Activated CD4-positive, alpha-beta T cell treated with anti-CD3 and anti-CD28 coated beads for 24 hours (primary cell): ENCODE measurements around the gene CCDC50.

Source experiments
- DNase-seq, 2 donors: peaks; one replicate each; pipeline ENCODE4 v3.0.0-alpha.2; 2020; ENCODE audit warnings: low read depth in 2 of 2

Gene CCDC50

DNA sequence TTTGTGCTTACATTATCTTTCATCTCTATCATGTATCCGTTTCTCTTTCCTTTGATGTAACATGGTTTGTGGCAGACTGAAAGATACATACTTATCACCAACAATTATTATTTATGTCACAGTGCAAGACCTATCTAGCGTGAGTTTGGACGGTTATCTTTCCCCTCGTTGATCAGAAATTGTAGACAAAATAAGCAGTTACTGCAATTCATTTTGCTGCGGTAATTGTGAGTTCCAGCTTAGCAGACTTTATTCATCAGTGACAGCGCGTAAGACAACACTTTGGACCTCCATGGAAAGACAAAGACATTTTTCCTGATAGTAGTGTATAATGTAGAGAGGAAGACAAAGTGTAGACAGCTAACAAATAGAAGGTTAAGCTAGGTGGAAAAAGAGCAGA lies 52.1 kb downstream of the CCDC50 start:
- DNase-seq, result no peak

DNA sequence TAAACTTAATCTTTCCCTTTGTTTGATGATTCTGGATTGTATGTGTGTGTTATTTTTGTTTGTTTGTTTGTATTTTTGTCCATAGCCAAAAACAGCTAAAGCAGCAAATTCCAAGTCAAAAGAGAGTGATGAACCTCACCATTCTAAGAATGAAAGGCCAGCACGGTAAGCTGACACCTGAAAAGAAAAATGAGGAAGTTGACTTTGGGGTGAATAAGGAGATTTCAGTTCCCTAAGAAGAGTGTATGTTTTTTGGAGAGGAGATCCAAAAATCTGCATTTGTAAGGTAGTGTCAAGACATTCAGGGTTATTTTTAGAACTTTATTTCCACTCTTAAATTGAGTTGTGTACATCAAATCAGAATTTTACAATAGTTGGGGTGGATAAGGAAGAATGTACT lies 53.5 kb downstream of the CCDC50 start:
- no peak for DNase-seq

DNA sequence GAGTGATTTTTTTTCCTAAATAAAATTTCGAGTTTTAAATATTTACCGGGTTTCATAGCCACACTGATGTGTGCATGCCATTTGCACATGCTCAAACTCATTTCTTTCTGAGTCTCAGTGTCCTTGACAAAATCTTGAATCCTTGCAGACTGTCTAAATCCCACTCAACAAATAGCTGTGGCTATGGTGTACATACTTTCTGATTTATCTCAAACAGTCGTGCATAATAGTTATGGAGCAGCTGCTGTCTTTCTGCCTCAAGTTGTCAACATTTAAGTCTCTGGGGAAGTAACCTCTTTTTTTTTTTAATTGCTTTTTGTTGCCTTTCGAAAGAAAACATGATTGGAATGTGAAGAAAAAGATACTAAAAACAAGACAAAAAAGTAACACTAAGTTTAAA lies 53.9 kb downstream of the CCDC50 start:
- no peak for DNase-seq

DNA sequence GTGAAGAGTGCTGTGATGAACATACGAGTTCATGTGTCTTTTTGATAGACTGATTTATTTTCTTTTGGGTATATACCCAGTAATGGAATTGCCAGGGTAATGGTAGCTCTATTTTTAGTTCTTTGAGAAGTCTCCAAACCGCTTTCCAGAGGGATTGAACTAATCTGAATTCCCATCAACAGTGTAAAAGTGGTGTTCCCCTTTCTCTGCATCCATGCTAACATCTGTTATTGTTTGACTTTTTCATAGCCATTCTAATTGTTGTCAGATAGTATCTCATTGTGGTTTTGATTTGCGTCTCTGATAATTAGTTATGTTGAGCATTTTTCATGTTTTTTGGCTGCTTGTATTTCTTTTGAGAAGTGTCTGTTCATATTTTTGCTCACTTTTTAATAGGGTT lies 55.9 kb downstream of the CCDC50 start:
- DNase-seq, result no peak

DNA sequence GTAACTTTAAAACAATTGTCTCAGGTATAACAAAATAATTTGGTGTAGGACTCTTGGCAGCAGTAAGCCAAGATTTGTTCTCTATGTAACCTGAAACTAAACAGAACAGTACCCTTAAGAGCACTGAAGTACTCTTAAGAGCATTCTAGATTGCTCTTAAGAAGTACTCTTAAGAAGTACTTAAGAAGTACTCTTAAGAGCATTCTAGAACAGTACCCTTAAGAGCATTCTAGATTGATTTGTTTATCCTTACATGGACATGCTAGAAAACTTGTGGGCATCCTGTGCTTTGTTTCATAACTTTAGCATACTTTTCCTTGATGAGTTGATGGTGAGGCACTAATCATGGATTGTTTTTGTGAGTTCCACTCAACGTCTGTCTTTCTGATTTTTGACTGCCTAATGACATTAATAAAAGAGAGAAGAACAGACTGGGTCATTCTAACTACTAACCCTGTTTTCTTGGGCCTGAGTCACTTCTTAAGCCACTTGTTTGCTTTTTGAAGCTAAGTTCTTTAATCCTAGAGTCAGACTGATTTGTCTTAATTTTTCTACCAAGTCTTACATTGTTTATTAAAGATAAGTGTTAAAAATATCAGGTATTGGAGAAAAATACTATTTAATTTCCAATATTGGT lies 58.4 kb downstream of the CCDC50 start:
- no peak for DNase-seq

DNA sequence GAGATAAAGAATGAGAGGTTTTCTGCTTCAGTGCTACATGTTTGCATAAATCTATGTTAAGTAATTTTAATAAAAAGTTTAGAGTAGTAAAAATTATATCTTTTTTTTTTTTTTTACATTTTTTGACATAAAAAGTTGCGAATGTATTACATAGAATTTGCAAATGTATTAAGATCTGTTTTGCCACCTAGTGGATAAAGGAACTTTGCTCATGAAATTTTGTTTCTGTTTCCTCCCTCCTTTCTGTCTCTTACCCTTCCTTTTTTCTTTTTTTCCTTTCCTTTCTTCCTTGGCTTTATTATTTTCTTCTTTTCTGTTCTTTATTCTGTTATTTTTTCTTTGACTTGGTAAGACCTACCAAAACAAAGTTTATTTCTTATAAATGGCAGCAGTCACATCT lies 59.6 kb downstream of the CCDC50 start:
- DNase-seq, result no peak

DNA sequence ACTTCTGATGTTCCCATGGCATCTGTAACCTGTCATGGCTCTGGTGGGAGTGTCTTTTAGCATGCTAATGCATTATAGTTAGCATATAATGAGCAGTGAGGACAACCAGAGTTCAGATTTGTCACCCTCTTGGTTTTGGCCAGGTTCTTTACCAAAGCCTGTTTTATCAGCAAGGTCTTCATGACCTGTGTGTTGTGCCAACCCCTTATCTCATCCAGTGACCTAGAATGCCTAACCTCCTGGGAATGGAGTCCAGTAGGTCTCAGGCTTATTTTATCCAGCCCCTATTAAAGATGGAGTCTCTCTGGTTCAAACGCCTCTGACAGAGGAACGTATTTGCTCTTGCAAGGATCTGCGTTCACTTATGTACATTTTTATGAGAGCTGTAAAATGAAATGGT lies 61.4 kb downstream of the CCDC50 start:
- no peak for DNase-seq

DNA sequence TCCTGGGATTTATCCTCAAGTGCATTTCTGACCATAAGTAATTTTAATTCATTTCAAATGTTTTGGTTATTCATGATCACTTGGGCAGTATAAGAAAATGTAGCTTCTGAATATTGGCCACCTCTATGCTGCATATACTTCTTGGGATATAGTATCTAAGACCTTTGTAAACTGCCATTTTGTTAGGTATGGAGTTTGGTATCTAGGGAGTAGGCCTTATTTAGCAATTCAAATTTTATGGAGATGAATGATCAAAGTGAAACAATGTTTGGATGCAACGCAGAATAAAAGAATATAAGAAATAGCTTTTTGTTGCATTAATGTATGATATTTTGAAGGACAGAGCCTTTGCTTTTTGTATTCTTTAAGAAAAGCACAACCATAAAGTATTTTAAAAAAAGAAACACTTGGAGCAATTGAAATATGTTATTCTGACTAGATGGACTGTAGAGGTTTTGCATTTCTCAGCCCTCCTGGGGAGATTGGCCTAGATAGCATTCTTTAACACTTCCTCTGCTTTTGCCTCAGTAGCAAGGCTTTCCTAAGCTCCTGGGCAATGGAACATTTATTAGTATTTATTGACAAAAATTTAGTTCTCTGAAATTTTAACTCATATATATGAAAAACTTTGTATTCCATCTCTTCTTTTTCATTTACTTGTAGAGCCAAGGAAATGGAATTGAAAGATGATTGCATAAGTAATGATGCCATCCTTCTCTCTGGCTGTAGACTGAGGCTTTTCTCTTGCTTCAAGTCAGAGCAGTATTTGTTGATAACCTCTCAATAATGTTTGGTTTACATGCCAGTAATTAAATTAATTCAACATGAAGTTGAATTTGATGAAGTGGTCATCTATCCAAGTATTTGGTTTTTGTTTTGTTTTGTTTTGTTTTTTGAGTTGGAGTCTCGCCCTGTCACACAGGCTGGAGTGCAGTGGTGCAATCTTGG lies 62.9 kb downstream of the CCDC50 start:
- no peak for DNase-seq

DNA sequence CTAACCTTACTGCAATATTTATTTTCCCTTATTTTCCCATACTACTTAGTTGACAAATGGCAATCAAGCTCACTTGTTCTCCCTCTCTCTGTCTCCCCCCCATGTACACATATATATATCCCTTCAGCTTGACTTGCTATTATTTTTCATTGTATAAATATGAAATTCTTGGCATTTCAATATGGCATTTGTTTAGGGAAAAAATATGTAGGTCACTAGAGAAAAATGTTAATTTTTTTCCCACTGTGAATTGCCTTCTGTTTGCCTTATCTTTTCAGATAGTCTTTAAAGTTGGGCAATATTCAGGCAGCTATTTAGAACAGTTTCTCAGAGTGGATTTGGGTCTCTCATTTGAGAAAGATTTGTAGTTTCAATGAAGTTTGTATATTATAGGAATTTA lies 64.0 kb downstream of the CCDC50 start:
- DNase-seq, result no peak

DNA sequence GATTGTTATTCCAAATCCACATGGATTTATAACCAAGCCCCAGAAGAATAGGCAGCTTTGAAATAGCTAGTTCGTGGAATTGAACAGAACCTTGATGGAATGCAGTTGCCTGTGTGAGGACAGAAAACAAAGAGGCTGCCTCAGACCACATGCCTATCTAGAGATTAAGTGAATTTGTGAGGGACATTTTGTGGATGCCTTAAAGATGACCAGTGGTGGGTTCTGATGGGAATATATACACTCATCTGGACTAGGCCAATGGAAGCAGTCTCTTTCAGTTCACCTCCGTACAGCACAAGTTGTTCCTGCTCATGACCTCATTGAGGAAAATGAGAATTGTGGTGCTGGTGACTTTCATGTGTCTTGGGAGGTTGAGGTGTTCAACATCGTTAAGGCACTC lies 68.6 kb downstream of the CCDC50 start:
- no peak for DNase-seq

DNA sequence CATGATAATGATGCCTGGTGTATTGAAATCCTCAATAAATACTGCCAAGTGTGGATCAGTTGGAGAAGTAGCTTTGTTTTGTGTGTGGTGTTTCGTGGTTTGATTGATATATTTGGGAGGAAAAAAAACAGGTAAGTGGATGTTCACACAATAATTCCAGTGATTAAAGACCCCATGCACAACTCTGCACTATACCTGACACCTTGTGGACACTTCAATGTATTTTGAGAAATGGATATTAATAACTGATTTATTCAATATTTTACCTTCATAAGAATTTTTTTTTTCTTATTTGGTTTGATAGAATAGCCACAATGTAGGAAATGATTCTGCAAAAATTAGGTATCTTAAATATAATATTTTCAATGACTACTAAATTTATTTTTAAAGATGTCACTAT lies 69.4 kb downstream of the CCDC50 start:
- no peak for DNase-seq

DNA sequence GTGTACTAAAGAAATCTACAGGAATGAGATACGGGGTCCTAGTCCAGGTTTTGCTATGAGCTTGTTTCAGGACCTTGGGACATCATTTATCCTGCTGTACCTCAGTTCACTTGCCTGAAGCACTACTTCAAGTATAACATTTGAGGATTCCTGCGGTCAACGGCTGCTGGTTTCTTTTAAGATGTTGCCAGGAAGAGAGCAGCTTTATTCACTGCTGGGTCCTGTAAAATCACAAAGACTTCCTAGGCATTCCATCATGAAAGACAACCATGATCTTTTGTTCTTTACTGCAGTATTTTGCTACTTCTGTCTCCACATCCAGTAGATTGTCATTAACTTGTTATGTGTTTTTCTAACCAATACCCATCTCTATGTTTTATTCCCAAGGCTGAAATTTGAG lies 70.7 kb downstream of the CCDC50 start:
- no peak for DNase-seq

DNA sequence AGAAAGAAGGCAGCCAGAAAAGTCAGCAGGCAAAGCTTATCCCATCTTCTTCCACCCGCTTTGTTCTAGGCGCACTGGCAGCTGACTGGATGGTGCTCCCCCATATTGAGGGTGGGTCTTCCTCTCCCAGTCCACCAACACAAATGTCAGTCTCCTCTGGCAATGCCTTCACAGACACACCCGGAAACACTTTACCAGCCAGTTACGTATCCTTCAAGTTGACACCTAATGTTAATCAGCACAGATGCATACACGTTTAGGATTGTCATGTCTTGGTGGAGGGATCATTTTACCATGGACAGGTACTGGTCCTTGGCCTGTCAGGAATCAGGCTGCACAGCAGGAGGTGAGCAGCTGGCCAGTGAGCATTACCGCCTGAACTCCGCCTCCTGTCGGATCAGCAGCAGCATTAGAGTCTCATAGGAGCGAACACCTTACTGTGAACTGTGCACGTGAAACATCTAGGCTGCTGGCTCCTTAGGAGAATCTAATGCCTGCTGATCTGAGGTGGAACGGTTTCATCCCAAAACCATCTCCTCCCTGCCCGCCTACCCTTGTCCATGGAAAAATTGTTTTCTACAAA lies 72.7 kb downstream of the CCDC50 start:
- DNase-seq, result no peak

DNA sequence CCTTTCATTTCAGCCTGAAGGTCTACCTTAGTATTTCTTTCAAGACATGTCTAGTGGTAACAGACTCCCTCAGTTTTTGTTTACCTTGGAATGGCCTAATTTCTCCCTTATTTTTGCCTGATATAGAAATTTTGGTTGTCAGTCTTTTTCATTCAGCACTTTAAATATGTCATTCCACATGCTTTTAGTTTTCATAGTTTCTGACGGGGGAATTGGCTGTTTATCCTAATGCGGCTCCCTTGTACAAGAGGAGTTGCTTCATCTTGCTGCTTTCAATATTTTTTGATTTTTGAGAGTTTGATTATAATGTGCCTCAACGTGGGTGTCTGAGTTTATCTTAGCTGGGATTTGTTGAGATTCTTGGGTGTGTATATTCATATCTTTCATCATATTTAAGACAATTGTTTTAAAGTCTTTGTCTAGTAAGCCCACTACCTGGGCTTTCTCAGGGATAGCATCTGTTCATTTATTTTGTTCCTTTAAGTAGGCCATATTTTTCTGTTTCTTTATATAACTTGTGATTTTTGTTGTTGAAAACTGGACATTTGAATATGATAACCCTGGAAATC lies 80.7 kb downstream of the CCDC50 start:
- no peak for DNase-seq

DNA sequence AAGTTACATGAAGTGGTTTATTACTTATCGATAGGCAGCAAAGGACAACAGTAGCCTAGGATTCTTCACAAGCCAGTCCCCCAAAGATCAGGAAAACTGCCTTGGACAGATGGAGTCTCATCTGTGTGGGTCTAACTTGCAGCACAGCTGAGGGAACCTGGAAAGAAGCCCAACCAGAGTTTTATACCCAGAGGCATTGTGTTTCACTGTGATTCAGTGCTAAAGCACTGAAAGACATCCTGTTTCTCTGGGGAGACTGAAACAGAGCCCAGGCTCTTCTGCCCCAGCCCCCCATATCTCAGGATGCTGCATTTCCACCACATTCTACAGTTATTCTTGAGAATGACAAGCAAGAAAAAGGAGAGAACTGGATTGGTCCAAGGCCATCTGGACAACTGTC lies 83.6 kb downstream of the CCDC50 start:
- no peak for DNase-seq

DNA sequence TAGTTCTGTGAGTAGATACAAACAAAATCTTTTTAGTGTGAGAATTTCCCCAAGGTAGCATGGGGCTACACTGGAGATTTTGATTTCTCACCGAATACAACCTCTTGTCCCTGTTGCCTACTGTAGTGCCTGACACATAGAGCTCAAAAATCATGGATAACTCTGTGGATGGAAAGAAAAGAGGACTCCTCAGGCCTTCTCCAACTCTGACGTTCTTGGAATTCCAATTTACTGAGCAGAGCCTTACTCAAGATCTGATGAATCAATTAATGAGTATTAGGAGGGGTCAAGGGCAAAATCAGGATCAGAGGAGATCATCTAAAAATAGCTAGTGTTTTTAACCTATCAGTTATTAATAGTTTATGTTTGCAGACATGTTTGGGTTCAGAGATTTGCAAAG lies 85.1 kb downstream of the CCDC50 start:
- no peak for DNase-seq

DNA sequence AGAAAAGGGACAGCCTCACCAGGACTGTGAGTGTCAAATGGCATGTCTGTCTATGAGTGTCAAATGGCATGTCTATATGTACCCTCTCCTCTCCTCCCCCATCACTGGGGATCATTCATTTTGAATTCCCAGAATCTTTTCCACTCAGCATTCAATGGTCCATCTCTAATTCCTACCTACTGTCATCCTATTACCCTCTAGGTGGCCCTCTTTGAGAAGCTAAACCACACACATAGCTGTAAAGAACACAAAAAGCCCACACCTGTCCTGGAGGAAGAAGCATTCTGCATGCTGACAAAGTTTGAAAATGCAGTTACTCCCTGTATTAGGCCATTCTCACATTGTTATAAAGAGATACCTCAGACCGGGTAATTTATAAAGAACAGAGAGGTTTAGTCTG lies 85.5 kb downstream of the CCDC50 start:
- DNase-seq, result no peak

DNA sequence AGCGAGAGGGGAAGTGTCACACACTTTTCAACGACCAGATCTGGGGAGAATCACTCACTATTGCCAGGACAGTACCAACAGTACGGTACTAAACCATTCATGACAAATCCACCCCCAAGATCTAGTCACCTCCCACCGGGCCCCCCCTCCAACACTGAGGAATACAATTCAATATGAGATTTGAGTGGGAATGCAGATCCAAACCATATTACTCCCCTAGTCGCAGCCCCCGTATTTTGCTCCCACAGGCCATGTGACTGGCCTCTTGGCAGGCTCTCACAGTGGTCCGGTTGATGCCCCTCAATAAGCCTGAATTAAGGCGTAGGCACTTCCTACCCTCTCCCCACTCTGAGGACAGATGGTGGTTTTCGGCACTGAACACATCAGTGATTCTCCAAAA lies 86.4 kb downstream of the CCDC50 start:
- no peak for DNase-seq

DNA sequence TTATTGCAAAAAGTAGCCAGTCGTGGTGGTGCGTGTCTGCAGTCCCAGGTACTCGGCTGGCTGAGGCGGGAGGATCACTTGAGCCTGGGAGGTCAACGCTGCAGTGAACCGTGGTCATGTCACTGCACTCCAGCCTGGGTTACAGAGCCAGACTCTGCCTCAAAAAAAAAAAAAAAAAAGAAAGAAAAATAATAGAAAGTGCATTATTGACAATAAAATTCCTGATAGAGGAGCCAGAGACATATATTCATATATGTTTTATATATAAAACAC lies 88.2 kb downstream of the CCDC50 start:
- DNase-seq, result no peak

DNA sequence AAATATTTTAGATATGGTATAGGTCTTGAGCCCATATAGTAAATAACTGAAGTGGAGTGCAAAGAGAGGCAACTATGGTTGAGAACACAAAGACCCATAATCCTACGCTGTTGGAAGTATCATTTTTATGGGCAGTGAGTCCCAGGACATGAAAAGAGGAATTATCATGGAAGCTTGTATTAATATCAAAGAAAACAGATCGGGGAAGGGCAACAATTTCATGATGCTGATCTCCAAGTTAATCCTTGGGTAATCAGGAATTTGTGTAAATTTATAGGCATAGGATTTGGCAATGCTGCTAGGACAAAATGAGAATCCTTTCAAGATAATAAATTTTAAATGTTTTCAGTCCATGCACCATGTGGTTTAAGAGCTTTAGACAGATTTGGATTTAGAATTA lies 91.6 kb downstream of the CCDC50 start:
- no peak for DNase-seq

DNA sequence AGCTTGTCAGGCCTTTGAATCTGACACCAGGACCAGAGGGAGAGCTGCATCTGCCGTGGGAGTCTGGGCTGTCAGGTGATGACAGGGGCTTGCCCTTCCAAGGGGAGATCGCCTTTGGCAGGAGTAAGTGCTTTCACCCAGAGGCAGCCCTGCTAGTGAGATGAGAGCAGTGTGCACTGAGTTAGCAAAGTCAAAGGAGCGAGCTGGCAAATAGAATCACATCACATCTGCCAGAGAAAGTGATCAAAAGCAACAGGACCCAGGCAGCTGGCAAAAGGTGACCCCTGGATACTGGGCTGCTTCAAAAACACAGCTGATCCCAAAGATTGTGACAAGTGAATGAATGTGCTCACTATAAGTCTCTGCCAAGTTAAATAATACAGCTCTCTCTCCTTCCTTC lies 95.7 kb downstream of the CCDC50 start:
- no peak for DNase-seq

DNA sequence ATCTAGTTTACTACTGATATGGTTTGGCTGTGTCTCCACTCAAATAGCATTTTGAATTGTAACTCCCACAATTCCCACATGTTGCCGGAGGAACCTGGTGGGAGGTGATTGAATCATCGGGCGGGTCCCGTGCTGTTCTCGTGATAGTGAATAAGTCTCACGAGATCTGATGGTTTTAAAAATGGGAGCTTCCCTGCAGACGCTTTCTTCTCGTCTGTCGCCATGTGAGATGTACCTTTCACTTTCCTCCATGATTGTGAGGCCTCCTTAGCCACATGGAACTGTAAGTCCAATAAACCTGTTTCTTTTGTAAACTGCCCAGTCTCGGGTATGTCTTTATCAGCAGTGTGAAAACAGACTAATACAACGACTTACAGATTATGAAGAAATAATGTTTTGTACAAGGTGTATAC lies 96.1 kb downstream of the CCDC50 start:
- no peak for DNase-seq

DNA sequence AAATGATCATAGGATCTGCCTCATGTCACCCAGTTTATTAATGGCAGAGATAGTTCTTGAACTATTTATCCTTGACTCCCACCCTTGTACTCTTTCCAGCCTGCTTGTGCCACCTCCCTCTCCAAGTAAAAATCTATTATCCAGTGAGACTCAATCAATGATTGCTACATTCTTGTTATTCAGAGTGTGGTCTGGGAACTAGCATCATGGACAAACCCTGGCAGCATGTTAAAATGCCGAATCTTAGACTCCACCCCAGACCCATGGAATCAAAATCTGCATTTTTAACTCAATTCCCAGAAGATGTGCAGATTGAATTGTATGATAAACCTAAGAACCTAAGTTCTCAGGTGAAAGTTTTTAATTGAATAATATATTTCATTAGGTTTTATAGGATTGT lies 97.1 kb downstream of the CCDC50 start:
- no peak for DNase-seq
